HG03378 (cell line): Measurements from ENCODE around the gene ABCF3.

ENCODE experiments used
- ATAC-seq: cut with Tn5 transposase; IDR thresholded peaks from one replicate; pipeline ENCODE4 v1.9.1; 2021; ENCODE audit warnings: mild to moderate bottlenecking, moderate library complexity; ENCODE audit not compliant: unreplicated experiment

The ABCF3 gene

DNA sequence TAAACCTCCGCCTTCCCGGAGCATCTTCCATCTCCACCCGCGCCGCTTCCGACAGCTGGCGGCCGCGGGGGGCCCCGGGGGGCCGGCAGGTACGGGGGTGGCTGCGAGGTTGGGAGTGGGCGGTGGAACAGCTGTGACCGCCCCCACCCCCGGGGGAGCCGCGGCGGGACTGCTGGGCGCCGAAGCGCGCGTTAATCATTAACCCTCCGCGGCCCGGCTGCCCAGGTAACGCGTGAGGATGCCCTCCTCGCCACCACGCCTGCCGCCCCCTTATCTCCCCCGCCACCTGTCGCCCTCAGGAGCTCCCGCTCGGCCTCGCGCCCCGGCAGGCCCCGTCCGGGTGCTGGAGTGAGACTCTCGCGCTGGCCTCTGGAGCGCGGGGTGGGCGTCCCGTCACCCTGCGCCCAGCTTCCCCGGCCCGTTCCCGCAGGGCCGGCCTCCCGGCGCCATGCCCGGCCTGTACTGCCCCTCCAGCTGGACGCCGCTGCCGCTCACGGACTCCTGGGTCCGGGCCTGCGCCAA, 44.1 kb downstream of the ABCF3 start:
- no peak for ATAC-seq

- ATAC-seq: no peak
These were observed 44.9 kb downstream of the ABCF3 start for GRCh38 chr3:184230603-184231528.

DNA sequence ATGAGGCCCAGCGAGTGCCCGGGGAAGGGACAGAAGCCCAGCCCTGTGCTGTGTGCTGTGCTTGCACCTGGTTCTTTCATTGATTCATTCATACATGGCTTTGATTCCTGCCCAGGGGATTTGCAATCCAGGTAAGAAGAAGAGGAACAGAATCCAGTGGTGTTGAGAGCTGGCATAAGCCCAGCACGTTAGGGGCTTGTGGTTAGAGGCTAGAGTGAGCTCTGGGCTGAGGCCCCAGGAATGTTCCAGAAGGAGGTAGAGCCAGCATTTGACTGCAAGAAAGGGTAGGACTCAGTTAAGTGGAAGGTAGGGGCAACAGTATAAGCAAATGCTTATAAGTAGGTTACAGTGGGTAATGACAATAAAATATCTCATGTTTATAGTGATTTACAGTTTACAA, 45.7 kb downstream of the ABCF3 start:
- ATAC-seq: no peak

DNA sequence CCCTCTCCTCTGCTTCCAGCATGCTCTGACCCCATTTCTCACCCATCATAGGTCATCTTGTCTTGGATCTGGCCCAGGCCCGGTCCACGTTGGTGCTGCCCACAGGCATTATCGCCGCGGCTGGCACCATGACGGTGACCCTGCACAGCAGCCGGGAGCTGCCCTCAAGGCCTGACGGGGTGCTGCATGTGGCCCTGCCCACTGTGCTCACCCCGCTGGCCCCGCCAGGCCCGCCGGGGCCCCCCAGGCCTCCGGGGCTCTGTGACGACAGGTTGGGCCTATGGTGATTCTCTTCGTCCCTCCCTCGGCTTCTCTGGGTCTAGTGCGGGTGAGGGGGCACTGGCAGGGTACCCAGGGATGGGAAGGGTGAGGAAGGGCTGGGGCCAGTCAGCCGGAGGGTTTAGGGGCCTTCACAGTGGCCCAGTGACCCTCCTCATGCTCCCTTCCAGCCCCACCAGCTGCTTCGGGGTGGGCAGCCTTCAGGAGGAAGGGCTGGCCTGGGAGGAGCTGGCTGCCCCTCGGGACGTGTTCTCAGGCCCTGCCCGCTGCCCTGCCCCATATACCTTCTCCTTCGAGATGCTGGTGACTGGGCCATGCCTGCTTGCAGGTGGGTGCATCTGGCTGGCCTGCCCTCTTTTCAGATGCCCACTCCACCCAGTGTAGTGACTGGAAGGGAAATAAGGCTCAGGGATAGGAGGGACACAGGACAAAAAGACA, 47.3 kb downstream of the ABCF3 start:
- ATAC-seq: no peak

- no peak for ATAC-seq
These were observed 48.2 kb downstream of the ABCF3 start for GRCh38 chr3:184234224-184234623.

DNA sequence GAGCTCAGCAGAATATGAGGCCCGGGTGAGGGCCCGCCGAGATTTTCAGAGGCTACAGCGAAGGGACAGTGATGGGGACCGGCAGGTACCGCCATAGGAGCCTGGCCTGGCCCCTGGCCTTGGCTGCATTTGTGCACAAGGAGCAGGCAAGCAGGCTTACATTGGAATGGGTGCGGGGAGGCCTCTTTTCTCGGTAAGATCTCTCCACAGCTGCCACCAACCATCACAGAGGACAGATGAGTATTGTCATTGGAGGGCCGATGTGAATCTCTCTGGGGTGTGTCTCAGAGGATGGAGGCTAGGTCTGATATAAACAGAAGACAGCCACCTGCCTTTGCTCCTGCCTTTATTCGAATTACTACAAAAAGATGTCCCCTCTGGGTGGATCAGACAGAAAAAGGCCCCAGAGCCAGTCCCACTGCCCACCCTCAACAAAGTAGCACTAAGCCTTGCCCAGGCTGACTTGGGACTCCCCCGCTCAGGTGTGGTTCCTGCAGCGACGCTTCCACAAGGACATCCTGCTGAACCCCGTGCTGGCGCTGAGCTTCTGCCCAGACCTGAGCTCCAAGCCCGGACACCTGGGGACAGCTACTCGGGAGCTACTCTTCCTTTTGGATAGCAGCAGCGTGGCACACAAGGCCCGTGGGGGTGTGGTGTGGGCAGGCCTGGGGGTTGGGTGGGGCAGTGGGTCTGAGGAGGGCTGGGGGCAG, 48.8 kb downstream of the ABCF3 start:
- ATAC-seq: no peak

DNA sequence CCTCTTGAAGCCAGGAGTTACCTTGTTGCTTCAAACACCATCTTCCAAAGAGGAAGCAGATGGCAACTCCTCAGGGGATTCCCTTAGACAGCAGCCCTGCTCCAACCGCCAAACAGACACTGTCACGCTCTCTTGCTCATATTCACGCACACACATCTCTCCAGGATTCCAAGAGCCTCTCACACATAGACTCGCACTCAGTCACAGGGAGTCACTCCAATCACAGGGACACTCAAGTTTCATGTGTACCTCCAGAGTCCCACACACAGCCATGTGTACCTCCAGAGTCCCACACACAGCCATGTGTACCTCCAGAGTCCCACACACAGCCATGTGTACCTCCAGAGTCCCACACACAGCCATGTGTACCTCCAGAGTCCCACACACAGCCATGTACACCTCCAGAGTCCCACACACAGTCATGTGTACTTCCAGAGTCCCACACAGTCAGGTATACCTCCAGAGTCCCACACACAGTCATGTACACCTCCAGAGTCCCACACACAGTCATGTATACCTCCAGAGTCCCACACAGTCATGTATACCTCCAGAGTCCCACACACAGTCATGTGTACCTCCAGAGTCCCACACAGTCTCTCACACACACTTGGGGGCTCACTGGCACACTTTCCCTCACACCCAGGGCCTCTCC, 49.5 kb downstream of the ABCF3 start:
- ATAC-seq: no peak

GRCh38 chr3:184236033-184236410, 50.0 kb downstream of the ABCF3 start:
- ATAC-seq: no peak

GRCh38 chr3:184236636-184237035, 50.6 kb downstream of the ABCF3 start:
- no peak for ATAC-seq

- ATAC-seq: no peak
These were observed 51.2 kb downstream of the ABCF3 start for GRCh38 chr3:184237211-184237610.

GRCh38 chr3:184237807-184238206, 51.8 kb downstream of the ABCF3 start:
- no peak for ATAC-seq

- no peak for ATAC-seq
These were observed 52.3 kb downstream of the ABCF3 start for GRCh38 chr3:184238246-184238818.

- ATAC-seq: no peak
These were observed 53.2 kb downstream of the ABCF3 start for GRCh38 chr3:184239221-184239620.

DNA sequence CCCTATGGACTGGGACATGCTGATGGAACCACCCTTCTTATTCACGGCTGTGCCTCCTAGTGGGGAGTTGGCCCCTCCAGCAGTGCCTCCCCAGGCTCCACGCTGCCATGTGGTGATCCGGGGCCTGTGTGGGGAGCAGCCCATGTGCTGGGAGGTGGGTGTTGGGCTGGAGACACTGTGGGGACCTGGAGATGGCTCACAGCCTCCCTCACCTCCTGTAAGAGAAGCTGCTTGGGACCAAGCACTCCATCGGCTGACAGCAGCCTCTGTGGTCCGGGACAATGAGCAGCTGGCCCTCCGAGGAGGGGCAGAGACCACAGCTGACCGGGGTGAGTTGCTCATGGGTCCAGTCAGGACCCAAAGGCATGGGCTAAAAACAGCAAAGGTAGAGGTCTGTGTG, 53.7 kb downstream of the ABCF3 start:
- ATAC-seq: no peak

GRCh38 chr3:184240384-184241140, 54.6 kb downstream of the ABCF3 start:
- ATAC-seq: no peak

- no peak for ATAC-seq
These were observed 55.1 kb downstream of the ABCF3 start for GRCh38 chr3:184241141-184241446.

DNA sequence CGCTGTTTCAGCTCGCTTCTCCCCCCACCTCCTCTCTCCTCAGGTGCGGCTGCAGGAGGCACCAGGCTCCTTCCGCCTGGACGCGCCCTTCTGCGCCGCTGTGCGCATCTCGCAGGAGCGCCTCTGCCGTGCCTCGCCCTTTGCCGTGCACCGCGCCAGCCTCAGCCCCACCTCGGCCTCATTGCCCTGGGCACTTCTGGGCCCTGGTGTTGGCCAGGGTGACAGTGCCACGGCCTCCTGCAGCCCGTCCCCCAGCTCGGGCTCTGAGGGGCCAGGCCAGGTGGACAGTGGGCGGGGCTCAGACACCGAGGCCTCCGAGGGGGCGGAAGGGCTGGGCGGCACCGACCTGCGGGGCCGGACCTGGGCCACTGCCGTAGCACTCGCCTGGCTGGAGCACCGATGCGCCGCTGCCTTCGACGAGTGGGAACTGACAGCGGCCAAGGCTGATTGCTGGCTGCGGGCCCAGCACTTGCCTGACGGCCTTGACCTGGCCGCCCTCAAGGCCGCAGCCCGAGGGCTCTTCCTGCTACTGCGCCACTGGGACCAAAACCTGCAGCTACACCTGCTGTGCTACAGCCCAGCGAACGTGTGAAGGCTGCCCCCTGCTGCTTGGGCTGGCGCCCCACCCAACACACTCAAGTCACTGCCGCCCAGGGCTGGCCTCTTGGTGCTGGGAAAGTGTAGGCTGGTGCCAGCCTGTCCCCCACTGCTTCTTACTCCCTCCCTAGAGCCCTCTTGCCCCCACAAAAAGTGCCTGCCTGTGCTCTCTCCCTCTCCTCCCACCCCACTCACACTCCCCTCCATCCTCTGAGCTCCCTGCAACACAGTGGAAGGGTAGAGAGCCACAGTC, 55.7 kb downstream of the ABCF3 start:
- no peak for ATAC-seq

DNA sequence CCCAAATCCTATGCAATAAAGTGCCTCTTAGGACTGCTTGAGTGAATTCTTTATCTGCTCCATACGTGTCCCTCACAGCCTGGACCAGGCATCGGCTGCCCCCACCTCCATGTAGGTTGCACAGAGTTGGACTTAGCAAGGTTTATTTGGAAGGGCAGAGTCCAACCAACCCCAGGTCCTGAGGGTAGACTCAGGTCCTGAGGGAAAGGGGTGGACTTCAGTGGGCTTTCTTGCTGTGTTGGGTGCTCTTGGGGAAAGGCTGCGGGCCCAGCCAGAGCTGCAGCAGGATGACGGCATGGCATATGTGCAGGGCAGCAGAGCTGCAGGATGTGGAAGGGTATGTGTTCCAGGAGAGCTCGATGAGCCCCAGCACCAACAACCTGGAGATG, 56.3 kb downstream of the ABCF3 start:
- ATAC-seq: no peak
